Erythroblast (primary cell): ENCODE results near the gene TTC38.

ENCODE experiments used
- GATA1 ChIP-seq: IDR thresholded peaks from 2 replicates; pipeline ENCODE4 v1.6.1; 2011; ENCODE audit warnings: low read depth, mild to moderate bottlenecking, control low read depth, low read length, moderate library complexity
- POLR2A ChIP-seq: IDR thresholded peaks from 2 replicates; pipeline ENCODE4 v1.6.1; 2011; ENCODE audit warnings: mild to moderate bottlenecking, low read length

GRCh38 chr22:46273432-46274148, 5.8 kb downstream of the TTC38 start:
- no peak for TF ChIP-seq POLR2A
- TF ChIP-seq GATA1: no peak
